Measurements from ENCODE around the gene PITPNC1.
"Not testable (repeated sequence)": the region's sequence is repeated elsewhere in the genome, so short reads cannot be mapped to it uniquely, and the experiment has no call there.

PITPNC1 gene

GRCh38 chr17:67711916-67712315, 334.8 kb downstream of the PITPNC1 start:
- no peak for DNase-seq (ENCODE audit: extremely low read depth in 1 of 2, low read depth in 1 of 2)

- no peak for DNase-seq (ENCODE audit: extremely low read depth in 1 of 2, low read depth in 1 of 2)
These were observed 335.3 kb downstream of the PITPNC1 start for GRCh38 chr17:67712375-67712774.

- no peak for DNase-seq (ENCODE audit: extremely low read depth in 1 of 2, low read depth in 1 of 2)
These were observed 336.1 kb downstream of the PITPNC1 start for GRCh38 chr17:67713169-67713568.

- DNase-seq (ENCODE audit: extremely low read depth in 1 of 2, low read depth in 1 of 2) = no peak
These were observed 339.3 kb downstream of the PITPNC1 start for GRCh38 chr17:67716405-67716798.

- no peak for DNase-seq (ENCODE audit: extremely low read depth in 1 of 2, low read depth in 1 of 2)
These were observed 340.1 kb downstream of the PITPNC1 start for GRCh38 chr17:67717192-67717623.

GRCh38 chr17:67717624-67718324, 340.7 kb downstream of the PITPNC1 start, which contains the start of gene NOL11:
TSS of gene NOL11 (plus strand) at chr17:67717936. CDS start at chr17:67717948, 12 bp downstream.
- peak; percentile 98 for DNase-seq (ENCODE audit: extremely low read depth in 1 of 2, low read depth in 1 of 2)

- no peak for DNase-seq (ENCODE audit: extremely low read depth in 1 of 2, low read depth in 1 of 2)
These were observed 341.4 kb downstream of the PITPNC1 start for GRCh38 chr17:67718325-67718941.

- no peak for DNase-seq (ENCODE audit: extremely low read depth in 1 of 2, low read depth in 1 of 2)
These were observed 348.3 kb downstream of the PITPNC1 start for GRCh38 chr17:67725373-67725791.

- DNase-seq (ENCODE audit: extremely low read depth in 1 of 2, low read depth in 1 of 2) = no peak
These were observed 348.7 kb downstream of the PITPNC1 start for GRCh38 chr17:67725807-67726206.

GRCh38 chr17:67727152-67728039, 350.3 kb downstream of the PITPNC1 start:
- DNase-seq (ENCODE audit: extremely low read depth in 1 of 2, low read depth in 1 of 2) = not testable (repeated sequence)

- no peak for DNase-seq (ENCODE audit: extremely low read depth in 1 of 2, low read depth in 1 of 2)
These were observed 352.8 kb downstream of the PITPNC1 start for GRCh38 chr17:67729903-67730302.

- no peak for DNase-seq (ENCODE audit: extremely low read depth in 1 of 2, low read depth in 1 of 2)
These were observed 353.6 kb downstream of the PITPNC1 start for GRCh38 chr17:67730731-67731130.

GRCh38 chr17:67733449-67733848, 356.4 kb downstream of the PITPNC1 start:
- no peak for DNase-seq (ENCODE audit: extremely low read depth in 1 of 2, low read depth in 1 of 2)

GRCh38 chr17:67737145-67737544, 360.1 kb downstream of the PITPNC1 start:
- DNase-seq (ENCODE audit: extremely low read depth in 1 of 2, low read depth in 1 of 2) = no peak

- no peak for DNase-seq (ENCODE audit: extremely low read depth in 1 of 2, low read depth in 1 of 2)
These were observed 364.9 kb downstream of the PITPNC1 start for GRCh38 chr17:67742025-67742424.
